Measurements from ENCODE around the gene CABS1.

The CABS1 gene

GRCh38 chr4:70334681-70335080 lies at the start of gene CABS1:
Gene CABS1 (plus strand): TSS chr4:70334981. CDS start chr4:70335040, 59 bp downstream.
- DNase-seq (ENCODE audit: low read depth, low spot score) = no peak

GRCh38 chr4:70288651-70289050 lies 46.1 kb upstream of the CABS1 start:
- DNase-seq (ENCODE audit: low read depth, low spot score) = no peak

GRCh38 chr4:70291341-70291740 lies 43.4 kb upstream of the CABS1 start:
- DNase-seq (ENCODE audit: low read depth, low spot score) = no peak

GRCh38 chr4:70297576-70297975 lies 37.2 kb upstream of the CABS1 start:
- DNase-seq (ENCODE audit: low read depth, low spot score) = no peak

- DNase-seq (ENCODE audit: low read depth, low spot score) = peak; percentile 2
Observed at GRCh38 chr4:70298051-70298450, 36.7 kb upstream of the CABS1 start.

GRCh38 chr4:70299643-70300042 lies 35.1 kb upstream of the CABS1 start:
- no peak for DNase-seq (ENCODE audit: low read depth, low spot score)

GRCh38 chr4:70300215-70300614 lies 34.6 kb upstream of the CABS1 start:
- DNase-seq (ENCODE audit: low read depth, low spot score) = no peak

- DNase-seq (ENCODE audit: low read depth, low spot score) = no peak
Observed at GRCh38 chr4:70303090-70303489, 31.7 kb upstream of the CABS1 start.

- DNase-seq (ENCODE audit: low read depth, low spot score) = no peak
Observed at GRCh38 chr4:70305601-70306000, 29.2 kb upstream of the CABS1 start.

GRCh38 chr4:70306076-70306475 lies 28.7 kb upstream of the CABS1 start:
- DNase-seq (ENCODE audit: low read depth, low spot score) = no peak

GRCh38 chr4:70313736-70314135 lies 21.0 kb upstream of the CABS1 start:
- DNase-seq (ENCODE audit: low read depth, low spot score) = no peak

- DNase-seq (ENCODE audit: low read depth, low spot score) = no peak
Observed at GRCh38 chr4:70315928-70316327, 18.9 kb upstream of the CABS1 start.

GRCh38 chr4:70326052-70326451 lies 8.7 kb upstream of the CABS1 start:
- DNase-seq (ENCODE audit: low read depth, low spot score) = no peak

GRCh38 chr4:70336043-70336442 lies 1.3 kb downstream of the CABS1 start:
- DNase-seq (ENCODE audit: low read depth, low spot score) = no peak

- DNase-seq (ENCODE audit: low read depth, low spot score) = no peak
Observed at GRCh38 chr4:70337886-70338420, 3.2 kb downstream of the CABS1 start.

GRCh38 chr4:70356185-70356584 lies 21.4 kb downstream of the CABS1 start:
- no peak for DNase-seq (ENCODE audit: low read depth, low spot score)

GRCh38 chr4:70359115-70359661 lies 24.4 kb downstream of the CABS1 start:
- DNase-seq (ENCODE audit: low read depth, low spot score) = no peak

- DNase-seq (ENCODE audit: low read depth, low spot score) = no peak
Observed at GRCh38 chr4:70360460-70360859, 25.7 kb downstream of the CABS1 start, which contains the start of gene SMR3A. Gene SMR3A (plus strand): TSS chr4:70360760. CDS start chr4:70362116, 1,356 bp downstream.

GRCh38 chr4:70364002-70364401 lies 29.2 kb downstream of the CABS1 start:
- no peak for DNase-seq (ENCODE audit: low read depth, low spot score)

- DNase-seq (ENCODE audit: low read depth, low spot score) = no peak
Observed at GRCh38 chr4:70365479-70365878, 30.7 kb downstream of the CABS1 start.

- DNase-seq (ENCODE audit: low read depth, low spot score) = no peak
Observed at GRCh38 chr4:70367813-70368212, 33.0 kb downstream of the CABS1 start.

- no peak for DNase-seq (ENCODE audit: low read depth, low spot score)
Observed at GRCh38 chr4:70371987-70372386, 37.2 kb downstream of the CABS1 start.

GRCh38 chr4:70372760-70373159 lies 38.0 kb downstream of the CABS1 start:
- DNase-seq (ENCODE audit: low read depth, low spot score) = no peak

GRCh38 chr4:70380578-70380977 lies 45.8 kb downstream of the CABS1 start:
- DNase-seq (ENCODE audit: low read depth, low spot score) = no peak
